ENCODE measurements around the gene COTL1. TPM values are rescaled to one million over a fixed set of nuclear protein-coding genes. Genes with fewer than 3 reads are reported as not detected.

The COTL1 gene
- polyA plus RNA-seq, 2 of the 4 experiments (the other 2 are of a cell fraction), result 89.7 to 372 TPM

GRCh38 chr16:84663433-84664101 lies 45.7 kb upstream of the COTL1 start (continued):
- TF ChIP-seq HMGXB4 (CRISPR knock-in tag; IDR thresholded peaks at IDR 0.05; ENCODE audit: borderline replicate concordance) (no peak), HDAC2 (IDR thresholded peaks at IDR 0.05) (no peak), POLR2A (IDR thresholded peaks at IDR 0.05; ENCODE audit: low read length) (no peak), ATOH8 (CRISPR knock-in tag; IDR thresholded peaks at IDR 0.05; ENCODE audit: low read depth) (no peak), SREBF2 (IDR thresholded peaks at IDR 0.05) (no peak), RNF2 (IDR thresholded peaks at IDR 0.05; ENCODE audit: borderline replicate concordance, low read depth) (no peak), CEBPB (IDR thresholded peaks at IDR 0.05) (no peak), FOSB (CRISPR knock-in tag; IDR thresholded peaks at IDR 0.05) (no peak), TP53 (CRISPR knock-in tag; IDR thresholded peaks at IDR 0.05) (no peak)
- TF ChIP-seq, protein P1, sequence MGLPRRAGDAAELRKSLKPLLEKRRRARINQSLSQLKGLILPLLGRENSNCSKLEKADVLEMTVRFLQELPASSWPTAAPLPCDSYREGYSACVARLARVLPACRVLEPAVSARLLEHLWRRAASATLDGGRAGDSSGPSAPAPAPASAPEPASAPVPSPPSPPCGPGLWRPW (IDR thresholded peaks at IDR 0.05), result no peak
- TF ChIP-seq, protein P2, sequence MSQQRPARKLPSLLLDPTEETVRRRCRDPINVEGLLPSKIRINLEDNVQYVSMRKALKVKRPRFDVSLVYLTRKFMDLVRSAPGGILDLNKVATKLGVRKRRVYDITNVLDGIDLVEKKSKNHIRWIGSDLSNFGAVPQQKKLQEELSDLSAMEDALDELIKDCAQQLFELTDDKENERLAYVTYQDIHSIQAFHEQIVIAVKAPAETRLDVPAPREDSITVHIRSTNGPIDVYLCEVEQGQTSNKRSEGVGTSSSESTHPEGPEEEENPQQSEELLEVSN (IDR thresholded peaks at IDR 0.05; ENCODE audit: borderline replicate concordance, low read depth), result no peak

- FAIRE-seq, result no peak
- CTCF ChIA-PET, result interaction anchor here (1.3 to 5.2 kb wide), 8 partner anchors 9 to 92 kb away, joined by 3 to 62 read pairs (median 10); partner anchors contain the start of gene KLHL36
Observed at GRCh38 chr16:84662471-84662870, 44.6 kb upstream of the COTL1 start.

More at GRCh38 chr16:84662471-84662870, 44.6 kb upstream of the COTL1 start:
- DNase-seq (ENCODE audit: low read depth in 1 of 2, low spot score in 1 of 2) (no peak), ATAC-seq (no peak)
- H3K27ac ChIP-seq, result no peak overlapping the region
- no peaks in the 10 kb centered on the region for H3K9me3 ChIP-seq
- H3K4me2 ChIP-seq, result no peak overlapping the region
- H3K4me1 ChIP-seq, result no peaks in the 10 kb centered on the region
- H3K4me3 ChIP-seq, result no peak overlapping the region
- 92% methylated on average over 9 of the region's 9 CpGs for WGBS (ENCODE audit: missing lambda C conversion rate)
- POLR2A ChIA-PET, result interaction anchor here (1.0 kb wide), 1 partner anchor 14 kb away, joined by 5 read pairs; the partner anchor contains the start of gene KLHL36
- TF ChIP-seq ZSCAN20 (CRISPR knock-in tag; IDR thresholded peaks at IDR 0.05) (no peak), CHD4 (IDR thresholded peaks at IDR 0.05; ENCODE audit: borderline replicate concordance) (no peak), TP53 (CRISPR knock-in tag; IDR thresholded peaks at IDR 0.05) (no peak), CHD2 (IDR thresholded peaks at IDR 0.05; ENCODE audit: low read length, partially characterized antibody) (no peak), GATA3 (IDR thresholded peaks at IDR 0.05; ENCODE audit: borderline replicate concordance) (no peak)
- TF ChIP-seq, protein P3, sequence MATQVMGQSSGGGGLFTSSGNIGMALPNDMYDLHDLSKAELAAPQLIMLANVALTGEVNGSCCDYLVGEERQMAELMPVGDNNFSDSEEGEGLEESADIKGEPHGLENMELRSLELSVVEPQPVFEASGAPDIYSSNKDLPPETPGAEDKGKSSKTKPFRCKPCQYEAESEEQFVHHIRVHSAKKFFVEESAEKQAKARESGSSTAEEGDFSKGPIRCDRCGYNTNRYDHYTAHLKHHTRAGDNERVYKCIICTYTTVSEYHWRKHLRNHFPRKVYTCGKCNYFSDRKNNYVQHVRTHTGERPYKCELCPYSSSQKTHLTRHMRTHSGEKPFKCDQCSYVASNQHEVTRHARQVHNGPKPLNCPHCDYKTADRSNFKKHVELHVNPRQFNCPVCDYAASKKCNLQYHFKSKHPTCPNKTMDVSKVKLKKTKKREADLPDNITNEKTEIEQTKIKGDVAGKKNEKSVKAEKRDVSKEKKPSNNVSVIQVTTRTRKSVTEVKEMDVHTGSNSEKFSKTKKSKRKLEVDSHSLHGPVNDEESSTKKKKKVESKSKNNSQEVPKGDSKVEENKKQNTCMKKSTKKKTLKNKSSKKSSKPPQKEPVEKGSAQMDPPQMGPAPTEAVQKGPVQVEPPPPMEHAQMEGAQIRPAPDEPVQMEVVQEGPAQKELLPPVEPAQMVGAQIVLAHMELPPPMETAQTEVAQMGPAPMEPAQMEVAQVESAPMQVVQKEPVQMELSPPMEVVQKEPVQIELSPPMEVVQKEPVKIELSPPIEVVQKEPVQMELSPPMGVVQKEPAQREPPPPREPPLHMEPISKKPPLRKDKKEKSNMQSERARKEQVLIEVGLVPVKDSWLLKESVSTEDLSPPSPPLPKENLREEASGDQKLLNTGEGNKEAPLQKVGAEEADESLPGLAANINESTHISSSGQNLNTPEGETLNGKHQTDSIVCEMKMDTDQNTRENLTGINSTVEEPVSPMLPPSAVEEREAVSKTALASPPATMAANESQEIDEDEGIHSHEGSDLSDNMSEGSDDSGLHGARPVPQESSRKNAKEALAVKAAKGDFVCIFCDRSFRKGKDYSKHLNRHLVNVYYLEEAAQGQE (IDR thresholded peaks at IDR 0.05), result no peak
- TF ChIP-seq, protein P2 (IDR thresholded peaks at IDR 0.05; ENCODE audit: borderline replicate concordance, low read depth), result no peak

All from A549 (cell line).